ENCODE data around the gene ARHGEF16. TPM values are rescaled to one million over a fixed set of nuclear protein-coding genes. Genes with fewer than 3 reads are reported as not detected.

The ARHGEF16 gene
- total RNA-seq, 2 experiments from 2014 or later, result not detected

- peaks cover 1% of the 10 kb centered on the region for H3K9me3 Mint-ChIP-seq
- POLR2A ChIA-PET, result no interaction called here
- no peaks in the 10 kb centered on the region for H3K4me1 Mint-ChIP-seq
- H3K36me3 Mint-ChIP-seq, result no peaks in the 10 kb centered on the region
- no peak for ATAC-seq (ENCODE audit: low read depth)
- no peak overlapping the region for H3K27ac Mint-ChIP-seq
- DNase-seq, result no peak
- peaks cover 18% of the 10 kb centered on the region for H3K27me3 Mint-ChIP-seq
- no peak overlapping the region for H3K4me3 Mint-ChIP-seq
These were observed 3.5 kb upstream of the ARHGEF16 start for GRCh38 chr1:3450983-3451382.

- Mint-ChIP-seq H3K9me3 (no peaks in the 10 kb centered on the region), H3K36me3 (no peaks in the 10 kb centered on the region), H3K4me1 (no peaks in the 10 kb centered on the region), H3K27ac (no peak overlapping the region), H3K4me3 (no peak overlapping the region), H3K27me3 (peaks cover 13% of the 10 kb centered on the region)
- POLR2A ChIA-PET, result no interaction called here
- ATAC-seq (ENCODE audit: low read depth) (no peak), DNase-seq (no peak)
These were observed 2.2 kb upstream of the ARHGEF16 start for GRCh38 chr1:3451994-3452865.

GRCh38 chr1:3452866-3453175, 1.6 kb upstream of the ARHGEF16 start:
- POLR2A ChIA-PET, result no interaction called here
- Mint-ChIP-seq H3K27ac (no peak overlapping the region), H3K4me1 (no peaks in the 10 kb centered on the region), H3K36me3 (no peaks in the 10 kb centered on the region), H3K27me3 (peaks cover 10% of the 10 kb centered on the region), H3K4me3 (no peak overlapping the region), H3K9me3 (no peaks in the 10 kb centered on the region)
- ATAC-seq (ENCODE audit: low read depth), result no peak
- DNase-seq, result no peak

GRCh38 chr1:3453203-3453761, 1.2 kb upstream of the ARHGEF16 start:
- POLR2A ChIA-PET, result no interaction called here
- H3K36me3 Mint-ChIP-seq, result no peaks in the 10 kb centered on the region

GRCh38 chr1:3454811-3455618, 550 bp downstream of the ARHGEF16 start:
- ATAC-seq (ENCODE audit: low read depth) (no peak), DNase-seq (no peak)
- Mint-ChIP-seq H3K4me3 (no peak overlapping the region), H3K9me3 (no peaks in the 10 kb centered on the region), H3K4me1 (no peaks in the 10 kb centered on the region), H3K27ac (no peak overlapping the region), H3K36me3 (no peaks in the 10 kb centered on the region), H3K27me3 (peaks cover 5% of the 10 kb centered on the region)
- POLR2A ChIA-PET, result no interaction called here

More at GRCh38 chr1:3453203-3453761, 1.2 kb upstream of the ARHGEF16 start:
- H3K27ac Mint-ChIP-seq, result no peak overlapping the region
- DNase-seq (peak; percentile 81), ATAC-seq (ENCODE audit: low read depth) (peak; percentile 69)
- no peaks in the 10 kb centered on the region for H3K9me3 Mint-ChIP-seq
- no peaks in the 10 kb centered on the region for H3K4me1 Mint-ChIP-seq
- H3K4me3 Mint-ChIP-seq, result no peak overlapping the region
- H3K27me3 Mint-ChIP-seq, result peaks cover 8% of the 10 kb centered on the region

- Mint-ChIP-seq H3K27ac (no peak overlapping the region), H3K4me1 (no peaks in the 10 kb centered on the region), H3K27me3 (peaks cover 5% of the 10 kb centered on the region), H3K9me3 (no peaks in the 10 kb centered on the region), H3K4me3 (no peak overlapping the region), H3K36me3 (no peaks in the 10 kb centered on the region)
- DNase-seq (no peak), ATAC-seq (ENCODE audit: low read depth) (no peak)
- POLR2A ChIA-PET, result no interaction called here
These were observed 1.4 kb downstream of the ARHGEF16 start for GRCh38 chr1:3455670-3456448.

GRCh38 chr1:3456449-3456963, 2.0 kb downstream of the ARHGEF16 start:
- peaks cover 5% of the 10 kb centered on the region for H3K27me3 Mint-ChIP-seq
- POLR2A ChIA-PET, result no interaction called here
- ATAC-seq (ENCODE audit: low read depth), result no peak
- H3K4me1 Mint-ChIP-seq, result no peaks in the 10 kb centered on the region
- H3K9me3 Mint-ChIP-seq, result no peaks in the 10 kb centered on the region
- DNase-seq, result no peak
- H3K27ac Mint-ChIP-seq, result no peak overlapping the region
- H3K36me3 Mint-ChIP-seq, result no peaks in the 10 kb centered on the region
- no peak overlapping the region for H3K4me3 Mint-ChIP-seq

- POLR2A ChIA-PET, result no interaction called here
- no peak overlapping the region for H3K4me3 Mint-ChIP-seq
These were observed 2.8 kb downstream of the ARHGEF16 start for GRCh38 chr1:3456964-3457909.

GRCh38 chr1:3457910-3458883, 3.7 kb downstream of the ARHGEF16 start:
- POLR2A ChIA-PET, result no interaction called here
- Mint-ChIP-seq H3K27me3 (peaks cover 4% of the 10 kb centered on the region), H3K27ac (no peak overlapping the region), H3K4me1 (no peaks in the 10 kb centered on the region), H3K4me3 (no peak overlapping the region), H3K36me3 (no peaks in the 10 kb centered on the region), H3K9me3 (no peaks in the 10 kb centered on the region)
- no peak for ATAC-seq (ENCODE audit: low read depth)
- DNase-seq, result no peak

More at GRCh38 chr1:3456964-3457909, 2.8 kb downstream of the ARHGEF16 start:
- peaks cover 5% of the 10 kb centered on the region for H3K27me3 Mint-ChIP-seq
- no peak overlapping the region for H3K27ac Mint-ChIP-seq
- DNase-seq, result no peak
- no peaks in the 10 kb centered on the region for H3K4me1 Mint-ChIP-seq
- H3K36me3 Mint-ChIP-seq, result no peaks in the 10 kb centered on the region
- H3K9me3 Mint-ChIP-seq, result no peaks in the 10 kb centered on the region
- ATAC-seq (ENCODE audit: low read depth), result no peak

GRCh38 chr1:3459051-3459908, 4.8 kb downstream of the ARHGEF16 start:
- H3K9me3 Mint-ChIP-seq, result no peaks in the 10 kb centered on the region
- POLR2A ChIA-PET, result no interaction called here
- no peaks in the 10 kb centered on the region for H3K4me1 Mint-ChIP-seq
- ATAC-seq (ENCODE audit: low read depth), result no peak
- no peak overlapping the region for H3K27ac Mint-ChIP-seq
- H3K4me3 Mint-ChIP-seq, result no peak overlapping the region
- H3K36me3 Mint-ChIP-seq, result no peaks in the 10 kb centered on the region
- no peak for DNase-seq
- H3K27me3 Mint-ChIP-seq, result no peaks in the 10 kb centered on the region

Data from activated naive CD8-positive, alpha-beta T cell treated with anti-CD3 and anti-CD28 coated beads, Interleukin-2, amount 10 ng/mL, durations not matched to agents 7 days and 5 days (primary cell).